Gastrocnemius medialis (tissue), 4 donors: ENCODE results near the gene TYSND1.

Source experiments
- CTCF ChIP-seq, 5 experiments: fragments of 450-650 bp in 3 of 5; fragments of 200-600 bp in 2 of 5; sonication (generic) in 2 of 5; IDR thresholded peaks in 4 of 5; conservative IDR thresholded peaks in 1 of 5; 1 replicate in 4 of 5; 2 replicates in 1 of 5; pipeline ENCODE4 v1.5.1; 2016 to 2019; ENCODE audit warnings: antibody characterized with exemption in 5 of 5, mild to moderate bottlenecking in 3 of 5, moderate library complexity in 3 of 5
- POLR2A ChIP-seq, 2 donors: fragments of 450-650 bp; IDR thresholded peaks; one replicate each; pipeline ENCODE4 v1.6.1; 2017; ENCODE audit warnings: antibody characterized with exemption in 2 of 2, mild to moderate bottlenecking in 2 of 2, moderate library complexity in 2 of 2

DNA sequence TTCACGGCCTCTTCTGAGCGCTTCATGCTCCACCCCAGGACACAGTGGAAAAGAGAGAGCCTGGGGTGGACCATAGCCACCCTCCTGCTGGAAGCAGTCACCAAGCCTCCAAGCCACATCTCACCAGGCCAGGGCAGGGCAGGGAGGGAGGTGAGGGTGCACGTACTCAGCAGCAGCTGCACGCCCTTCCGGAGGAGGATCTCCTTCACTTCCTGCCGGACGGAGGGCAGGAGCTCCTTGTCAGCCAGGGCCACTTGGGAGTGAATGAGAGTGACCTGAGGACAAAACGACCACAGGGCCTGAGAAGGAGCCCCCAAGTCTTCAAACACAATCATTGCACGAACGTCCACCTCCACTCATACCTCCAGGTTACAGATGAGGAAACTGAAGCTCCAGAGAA, 28.9 kb downstream of the TYSND1 start:
- TF ChIP-seq CTCF (IDR thresholded peaks at IDR 0.05 in 4 of 5, conservative IDR thresholded peaks at IDR 0.05 in 1 of 5) (no peak), POLR2A (IDR thresholded peaks at IDR 0.05) (no peak)
